ENCODE results near the gene MYRIP. TPM values are rescaled to one million over a fixed set of nuclear protein-coding genes. Genes with fewer than 3 reads are reported as not detected.

Gene MYRIP
- total and polyA plus RNA-seq, 8 donors = 1.4 to 11.2 (median 7.8) TPM

GRCh38 chr3:40045051-40045450 lies 235.6 kb downstream of the MYRIP start:
- ATAC-seq (no peak), FAIRE-seq (no peak), DNase-seq (no peak)
- no peak for TF ChIP-seq CTCF (IDR thresholded peaks at IDR 0.05)
- Histone ChIP-seq H3K9me3 (no peaks in the 10 kb centered on the region), H3K4me3 (no peak overlapping the region), H3K27ac (no peak overlapping the region), H3K27me3 (no peaks in the 10 kb centered on the region), H3K36me3 (no peaks in the 10 kb centered on the region), H3K4me1 (no peaks in the 10 kb centered on the region)
- intact Hi-C loops (cut with DNase I) = no loop called here
- WGBS, 2 donors = 99 to 100% methylated on average over 2 of the region's 2 CpGs

- no peaks in the 10 kb centered on the region for H3K27me3 ChIP-seq
- 92 to 96% methylated on average over 4 of the region's 4 CpGs for WGBS, 2 donors
- no peak overlapping the region for H3K4me3 ChIP-seq
- no peak overlapping the region for H3K27ac ChIP-seq
- no peaks in the 10 kb centered on the region for H3K36me3 ChIP-seq
- H3K9me3 ChIP-seq = no peaks in the 10 kb centered on the region
- H3K4me1 ChIP-seq = no peaks in the 10 kb centered on the region
- no peak for FAIRE-seq
- intact Hi-C loops (cut with DNase I) = no loop called here
- DNase-seq = no peak
- ATAC-seq = no peak
- TF ChIP-seq CTCF (IDR thresholded peaks at IDR 0.05) = no peak
Measured at GRCh38 chr3:40046149-40046548, 236.7 kb downstream of the MYRIP start.

DNA sequence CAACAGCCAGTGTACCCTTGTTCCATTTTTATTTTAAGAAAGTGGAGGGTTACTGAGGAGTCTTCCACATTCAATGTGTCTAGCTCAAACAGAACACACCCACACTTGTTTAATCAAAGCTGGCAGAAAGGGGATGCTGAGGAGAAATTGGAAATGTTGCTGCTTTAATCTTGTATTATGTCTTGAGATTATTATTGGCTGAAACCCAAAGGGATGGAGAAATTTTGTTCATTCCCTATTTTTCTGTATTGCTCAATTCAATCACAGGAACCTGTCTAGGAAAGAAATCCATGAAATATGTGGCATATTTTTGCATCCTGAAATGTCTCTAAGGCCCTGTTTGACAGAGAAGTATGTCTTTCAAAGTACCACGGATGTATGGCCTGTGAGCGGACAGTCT lies 238.0 kb downstream of the MYRIP start:
- H3K4me3 ChIP-seq = no peak overlapping the region
- H3K9me3 ChIP-seq = no peaks in the 10 kb centered on the region

GRCh38 chr3:40053663-40054062 lies 244.3 kb downstream of the MYRIP start:
- no peak overlapping the region for H3K4me3 ChIP-seq
- H3K9me3 ChIP-seq = no peaks in the 10 kb centered on the region
- no peak for DNase-seq
- H3K36me3 ChIP-seq = no peaks in the 10 kb centered on the region
- no peak for TF ChIP-seq CTCF (IDR thresholded peaks at IDR 0.05)
- intact Hi-C loops (cut with DNase I) = no loop called here
- WGBS, 2 donors = 96 to 100% methylated on average over 1 of the region's 1 CpG
- H3K27me3 ChIP-seq = no peaks in the 10 kb centered on the region
- H3K4me1 ChIP-seq = no peaks in the 10 kb centered on the region
- FAIRE-seq = no peak
- no peak overlapping the region for H3K27ac ChIP-seq
- ATAC-seq = no peak

More for the DNA sequence above, 238.0 kb downstream of the MYRIP start:
- 92 to 95% methylated on average over 2 of the region's 2 CpGs for WGBS, 2 donors
- H3K27me3 ChIP-seq = no peaks in the 10 kb centered on the region
- H3K36me3 ChIP-seq = no peaks in the 10 kb centered on the region
- no peak overlapping the region for H3K27ac ChIP-seq
- DNase-seq = no peak
- no peaks in the 10 kb centered on the region for H3K4me1 ChIP-seq
- intact Hi-C loops (cut with DNase I) = no loop called here
- TF ChIP-seq CTCF (IDR thresholded peaks at IDR 0.05) = no peak
- no peak for FAIRE-seq
- ATAC-seq = no peak

GRCh38 chr3:40054568-40055222 lies 245.3 kb downstream of the MYRIP start:
- H3K27ac ChIP-seq = no peak overlapping the region
- H3K9me3 ChIP-seq = no peaks in the 10 kb centered on the region
- DNase-seq (no peak), FAIRE-seq (no peak), ATAC-seq (no peak)
- intact Hi-C loops (cut with DNase I) = no loop called here
- H3K36me3 ChIP-seq = no peaks in the 10 kb centered on the region
- H3K27me3 ChIP-seq = no peaks in the 10 kb centered on the region
- WGBS, 2 donors = 86 to 90% methylated on average over 3 of the region's 3 CpGs
- H3K4me1 ChIP-seq = no peaks in the 10 kb centered on the region
- no peak overlapping the region for H3K4me3 ChIP-seq
- no peak for TF ChIP-seq CTCF (IDR thresholded peaks at IDR 0.05)

Data from pancreas (tissue), 10 donors.